Measurements from ENCODE around the gene TRAF3.
A peak's percentile ranks its signal among the peaks of the same experiment; 100 is the strongest.

Gene TRAF3

GRCh38 chr14:102776761-102777710 is at the start of gene TRAF3:
TRAF3 (plus strand) TSS chr14:102777449; CDS start chr14:102870202, 92,753 bp downstream.
- DNase-seq = peak; percentile 61

GRCh38 chr14:102728501-102728900 is 48.7 kb upstream of the TRAF3 start:
- no peak for DNase-seq

DNA sequence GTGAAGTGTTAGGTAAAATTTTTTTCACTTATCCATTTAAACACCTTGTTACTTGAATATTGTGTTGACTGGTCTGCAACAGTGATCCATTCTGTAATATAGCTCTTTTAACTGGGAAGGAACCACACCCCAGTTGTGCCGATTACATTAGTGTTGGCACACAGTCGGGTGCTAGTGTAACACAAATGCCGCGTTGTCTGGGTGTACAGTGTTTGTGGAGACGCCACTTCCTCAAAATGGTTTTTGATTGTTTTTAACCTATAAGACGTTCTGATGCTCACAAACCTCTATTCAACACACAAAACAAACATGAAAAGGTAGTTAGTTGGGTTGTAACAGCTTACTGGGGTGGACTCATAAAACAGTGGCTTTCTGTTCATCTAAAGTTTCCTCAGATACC is 48.0 kb upstream of the TRAF3 start:
- DNase-seq = no peak

GRCh38 chr14:102729825-102730224 is 47.4 kb upstream of the TRAF3 start:
- DNase-seq = no peak

- no peak for DNase-seq
Observed at GRCh38 chr14:102731101-102731870, 46.0 kb upstream of the TRAF3 start.

DNA sequence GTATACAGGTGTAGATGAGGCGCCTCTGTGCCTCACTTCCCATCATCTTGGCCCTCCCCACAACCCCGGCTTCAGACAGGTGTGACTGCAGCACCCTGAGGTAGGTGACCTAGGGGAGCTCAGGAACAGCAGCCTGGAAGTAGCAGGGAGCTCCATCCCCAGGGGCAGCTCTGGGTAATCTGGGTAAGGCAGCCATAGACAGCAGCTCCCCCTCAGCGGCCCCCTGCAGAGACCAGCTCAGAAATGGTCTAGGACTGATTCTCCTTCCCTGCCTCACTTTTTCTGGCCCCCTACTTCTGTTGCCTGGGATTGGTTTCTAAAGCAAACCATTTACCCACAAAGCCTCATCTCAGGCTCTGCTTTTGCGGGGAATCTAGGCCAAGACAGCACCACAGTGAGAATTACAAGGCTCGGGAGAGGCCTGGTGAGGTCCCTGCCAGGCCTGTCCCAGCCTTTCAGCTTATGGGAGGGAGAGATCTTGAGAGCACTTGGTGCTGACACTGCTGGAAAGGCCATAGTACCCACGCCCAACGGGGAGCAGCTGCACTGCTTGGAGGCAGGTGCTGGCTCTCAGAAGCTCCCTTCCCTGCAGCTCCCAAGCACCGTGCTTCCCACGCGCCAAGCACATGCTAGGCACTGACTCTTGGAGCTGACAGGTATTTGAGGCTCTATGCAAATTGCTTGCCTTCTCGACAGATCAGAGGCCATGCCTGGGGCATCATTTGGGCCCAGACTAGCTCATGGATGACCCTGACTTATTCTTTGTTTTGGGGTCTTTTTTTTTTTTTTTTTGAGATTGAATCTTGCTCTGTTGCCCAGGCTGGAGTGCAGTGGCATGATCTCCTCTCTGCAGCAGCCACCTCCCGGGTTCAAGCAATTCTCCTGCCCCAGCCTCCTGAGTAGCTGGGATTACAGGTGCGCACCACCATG is 45.1 kb upstream of the TRAF3 start:
- DNase-seq = no peak

DNA sequence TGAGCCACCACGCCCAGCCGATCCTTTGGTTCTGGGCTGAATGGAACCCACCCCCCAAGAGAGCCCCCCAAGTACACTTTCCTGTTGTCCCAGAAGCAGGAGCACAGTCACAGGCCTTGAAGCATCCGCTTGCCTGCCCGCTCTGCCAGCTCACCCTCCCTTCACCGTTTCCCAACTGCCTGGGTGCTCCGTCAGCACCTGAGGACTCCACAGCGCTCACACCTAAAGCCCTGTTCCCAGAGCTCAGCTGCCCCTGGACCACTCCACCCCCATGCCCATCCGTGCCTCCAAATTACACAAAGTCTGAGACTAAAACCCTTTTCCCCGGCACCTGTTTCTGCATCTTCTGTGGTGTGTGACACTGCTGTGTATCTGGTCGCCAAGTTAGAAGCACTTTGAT is 44.3 kb upstream of the TRAF3 start:
- no peak for DNase-seq

- DNase-seq = no peak
Observed at GRCh38 chr14:102733326-102733725, 43.9 kb upstream of the TRAF3 start.

DNA sequence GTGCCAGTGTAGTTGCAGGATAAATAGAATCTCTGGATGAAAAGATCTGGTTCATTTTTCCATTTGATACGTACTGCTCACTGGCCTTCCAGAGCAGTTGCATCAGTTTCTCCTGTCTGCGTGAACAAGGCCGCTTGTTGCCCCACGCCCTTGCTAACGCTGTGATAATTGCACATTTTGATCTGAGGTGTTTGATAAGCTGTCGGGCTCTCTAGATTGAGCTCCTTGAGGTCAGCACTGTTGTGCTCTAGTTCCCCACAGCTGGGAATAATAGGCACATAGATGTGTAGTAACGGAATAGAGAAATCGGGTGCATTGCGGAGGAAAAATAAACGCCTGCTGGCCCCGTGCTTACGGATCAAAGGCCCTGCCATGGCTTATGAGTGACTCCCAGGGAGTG is 42.8 kb upstream of the TRAF3 start:
- DNase-seq = no peak

DNA sequence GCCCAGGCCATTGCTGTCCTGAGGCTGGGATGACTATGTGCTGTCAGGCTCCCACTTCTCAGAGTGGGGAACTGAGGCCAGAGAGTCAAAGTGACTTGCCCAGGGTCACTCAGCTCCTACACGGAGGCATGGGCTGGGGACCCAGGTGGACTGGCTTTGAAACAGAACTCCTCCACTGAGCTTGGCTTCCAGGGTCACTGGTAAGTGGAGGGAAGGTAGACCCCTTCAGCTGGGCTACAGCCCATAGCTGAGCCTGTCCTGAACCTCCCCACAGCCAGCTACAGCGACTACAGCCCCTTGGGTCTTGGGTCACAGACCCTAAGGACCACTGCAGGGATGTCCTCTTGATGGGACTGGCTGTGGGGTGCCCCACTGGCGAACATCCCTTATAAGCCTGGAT is 40.3 kb upstream of the TRAF3 start:
- DNase-seq = no peak

GRCh38 chr14:102737402-102738372 is 39.6 kb upstream of the TRAF3 start:
- DNase-seq = no peak

GRCh38 chr14:102738373-102739189 is 38.7 kb upstream of the TRAF3 start:
- no peak for DNase-seq

DNA sequence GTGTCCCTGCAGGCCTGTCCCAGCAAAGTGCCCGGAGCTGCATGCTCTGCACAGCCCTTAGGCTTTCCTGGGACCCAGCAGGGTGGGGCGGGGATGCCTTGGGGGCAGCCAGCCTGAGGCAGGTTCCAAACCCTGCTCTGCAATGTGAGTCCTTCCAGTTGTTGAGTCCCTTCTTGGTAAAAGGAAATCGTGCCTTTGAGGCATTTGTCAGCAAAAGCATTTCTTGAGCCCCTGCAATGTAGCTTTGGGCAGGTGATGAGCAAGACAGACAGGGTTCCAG is 38.1 kb upstream of the TRAF3 start:
- DNase-seq = no peak

DNA sequence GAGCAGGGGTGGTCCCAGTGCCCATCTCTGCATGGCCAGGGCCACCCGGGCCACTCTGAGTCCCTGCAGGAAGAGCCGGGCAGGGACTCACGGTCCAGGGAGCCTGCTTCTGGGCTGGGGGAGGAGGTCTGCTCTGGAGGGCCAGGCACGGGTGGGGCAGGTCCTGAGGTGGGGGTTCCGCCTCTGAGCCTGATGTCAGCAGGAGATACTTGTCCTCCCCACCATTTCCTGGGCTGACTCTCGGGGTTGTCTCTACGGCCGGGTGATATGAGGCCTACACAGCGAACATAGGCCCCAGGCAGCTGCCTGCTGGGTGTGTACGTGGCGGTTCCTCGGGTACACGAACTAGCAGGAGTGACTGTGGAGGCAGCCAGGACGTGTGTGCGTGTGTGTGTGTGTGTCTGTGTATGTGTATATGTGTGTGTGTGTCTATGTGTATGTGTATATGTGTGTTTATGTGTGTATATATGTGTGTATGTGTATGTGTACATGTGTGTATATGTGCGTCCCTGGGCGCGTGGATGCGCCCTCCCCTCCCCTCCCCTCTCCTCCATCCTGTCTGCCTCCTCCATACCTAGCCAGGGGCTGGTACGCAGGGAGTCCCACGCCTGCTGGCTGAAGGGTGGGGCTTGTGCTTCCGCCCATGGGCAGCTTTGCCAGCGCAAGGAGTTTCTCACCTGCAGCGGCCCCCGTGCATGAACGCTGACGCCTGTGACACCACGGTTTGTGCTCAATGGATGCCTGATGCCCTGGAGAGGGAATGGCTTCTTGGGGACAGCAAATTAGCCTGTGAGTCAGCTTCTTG is 30.4 kb upstream of the TRAF3 start:
- DNase-seq = peak; percentile 60

GRCh38 chr14:102748806-102749205 is 28.4 kb upstream of the TRAF3 start:
- no peak for DNase-seq

GRCh38 chr14:102749393-102750305 is 27.6 kb upstream of the TRAF3 start:
- no peak for DNase-seq

GRCh38 chr14:102750376-102750775 is 26.9 kb upstream of the TRAF3 start:
- no peak for DNase-seq

GRCh38 chr14:102751088-102751487 is 26.2 kb upstream of the TRAF3 start:
- no peak for DNase-seq
